Stimulated activated CD8-positive, alpha-beta memory T cell treated with anti-CD3 and anti-CD28 coated beads, Interleukin-2, amount 100 ng/mL, for 48 hours (primary cell): ENCODE results near the gene MUC2.
"Not testable (repeated sequence)": the region's sequence is repeated elsewhere in the genome, so short reads cannot be mapped to it uniquely, and the experiment has no call there.

ENCODE experiments used
- DNase-seq, 2 donors: peaks; one replicate each; pipeline ENCODE4 v3.0.0-alpha.2; 2020; ENCODE audit warnings: low read depth in 2 of 2

MUC2 gene

GRCh38 chr11:1104411-1105182 is 29.9 kb downstream of the MUC2 start:
- DNase-seq, result no peak

DNA sequence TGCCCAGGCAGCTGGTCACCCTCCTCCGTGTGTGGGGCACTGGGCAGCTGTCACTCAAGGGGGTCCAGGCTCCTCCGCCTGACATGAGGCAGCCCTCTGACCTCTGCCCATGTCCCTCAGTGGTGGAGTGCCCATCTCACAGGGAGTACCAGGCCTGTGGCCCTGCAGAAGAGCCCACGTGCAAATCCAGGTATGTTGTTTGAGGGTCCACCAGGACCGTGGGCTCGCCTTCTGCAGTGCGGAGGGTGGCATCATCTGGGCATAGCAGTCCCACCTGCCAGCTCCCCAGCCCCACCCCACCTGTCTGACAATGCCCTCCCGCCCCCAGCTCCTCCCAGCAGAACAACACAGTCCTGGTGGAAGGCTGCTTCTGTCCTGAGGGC is 30.5 kb downstream of the MUC2 start:
- no peak for DNase-seq

DNA sequence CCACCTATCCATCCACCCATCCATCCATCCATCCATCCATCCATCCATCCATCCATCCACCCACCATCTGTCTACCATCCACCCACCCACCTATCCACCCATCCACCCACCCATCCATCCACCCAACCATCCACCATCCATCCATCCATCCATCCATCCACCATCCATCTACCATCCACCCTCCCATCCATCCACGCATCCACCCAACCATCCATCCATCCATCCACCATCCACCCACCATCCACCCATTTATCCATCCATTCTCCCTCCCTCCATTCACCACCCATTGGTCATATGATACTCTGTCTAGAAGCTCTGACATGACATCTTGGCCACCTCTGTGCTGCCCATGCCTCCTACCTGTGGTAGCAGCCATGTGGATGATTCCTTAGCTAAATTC is 31.7 kb downstream of the MUC2 start:
- no peak for DNase-seq

- no peak for DNase-seq
These were observed 32.9 kb downstream of the MUC2 start for GRCh38 chr11:1107316-1108245.

DNA sequence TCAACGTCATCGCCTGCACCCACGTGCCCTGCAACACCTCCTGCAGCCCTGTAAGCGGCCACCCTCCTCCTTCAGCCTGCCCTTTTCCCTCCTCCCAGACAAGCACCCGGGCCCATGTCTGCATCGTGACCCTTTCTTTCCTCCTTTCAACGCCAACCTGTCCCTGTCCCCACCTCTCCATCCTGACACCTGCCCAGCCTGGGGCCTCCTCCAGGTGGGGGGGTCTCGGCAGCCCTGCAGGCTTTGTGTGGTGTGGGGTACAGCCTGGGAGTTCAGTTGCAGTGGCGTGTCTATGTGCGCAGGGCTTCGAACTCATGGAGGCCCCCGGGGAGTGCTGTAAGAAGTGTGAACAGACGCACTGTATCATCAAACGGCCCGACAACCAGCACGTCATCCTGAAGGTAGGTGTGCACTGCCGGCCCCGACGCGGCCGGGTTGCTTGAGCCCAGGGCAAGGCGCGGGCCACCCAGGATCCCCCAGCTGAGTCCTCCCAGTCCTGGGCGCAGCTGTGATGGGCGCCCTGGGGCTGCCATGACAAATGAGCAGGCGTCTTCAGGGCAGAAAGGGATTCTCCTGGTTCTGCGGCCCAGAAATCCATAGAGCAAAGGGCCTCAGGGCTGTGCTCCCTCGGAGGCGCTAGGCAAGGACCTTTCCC is 33.7 kb downstream of the MUC2 start:
- no peak for DNase-seq

DNA sequence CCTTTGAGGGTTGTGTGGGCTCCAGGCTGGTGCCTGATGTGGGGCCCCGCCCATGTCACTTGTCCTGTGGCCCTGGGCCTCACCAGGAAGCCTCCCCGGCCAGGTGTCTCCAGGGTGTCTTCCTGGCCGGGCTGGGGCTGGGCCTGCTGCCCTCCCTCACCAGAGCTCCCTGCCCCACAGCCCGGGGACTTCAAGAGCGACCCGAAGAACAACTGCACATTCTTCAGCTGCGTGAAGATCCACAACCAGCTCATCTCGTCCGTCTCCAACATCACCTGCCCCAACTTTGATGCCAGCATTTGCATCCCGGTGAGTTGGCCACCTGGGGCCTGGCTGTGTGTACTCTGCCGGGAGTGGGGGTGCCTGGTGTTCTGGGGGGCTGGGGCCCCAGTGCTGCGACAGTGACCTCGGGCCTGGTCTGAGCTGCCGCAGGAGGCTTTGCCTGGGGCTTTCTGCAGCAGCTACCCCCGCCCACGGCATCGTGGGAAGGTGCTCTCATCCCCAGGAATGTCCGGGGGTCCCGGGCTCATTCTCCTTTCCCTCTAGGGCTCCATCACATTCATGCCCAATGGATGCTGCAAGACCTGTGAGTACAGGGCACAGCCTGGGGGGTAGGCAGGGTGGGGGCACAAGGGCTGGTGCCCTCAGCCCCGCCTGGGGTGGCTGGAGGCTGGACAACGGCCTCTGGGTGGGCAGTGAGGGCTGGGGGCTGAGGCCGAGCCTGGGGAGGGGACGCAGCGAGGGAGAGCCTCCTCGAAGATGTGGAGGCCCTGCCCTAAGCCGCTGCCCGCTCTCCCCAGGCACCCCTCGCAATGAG is 34.6 kb downstream of the MUC2 start:
- no peak for DNase-seq

GRCh38 chr11:1109918-1110705 is 35.4 kb downstream of the MUC2 start:
- DNase-seq, result no peak

GRCh38 chr11:1111545-1112212 is 37.0 kb downstream of the MUC2 start:
- no peak for DNase-seq

- no peak for DNase-seq
These were observed 37.9 kb downstream of the MUC2 start for GRCh38 chr11:1112351-1113191.

DNA sequence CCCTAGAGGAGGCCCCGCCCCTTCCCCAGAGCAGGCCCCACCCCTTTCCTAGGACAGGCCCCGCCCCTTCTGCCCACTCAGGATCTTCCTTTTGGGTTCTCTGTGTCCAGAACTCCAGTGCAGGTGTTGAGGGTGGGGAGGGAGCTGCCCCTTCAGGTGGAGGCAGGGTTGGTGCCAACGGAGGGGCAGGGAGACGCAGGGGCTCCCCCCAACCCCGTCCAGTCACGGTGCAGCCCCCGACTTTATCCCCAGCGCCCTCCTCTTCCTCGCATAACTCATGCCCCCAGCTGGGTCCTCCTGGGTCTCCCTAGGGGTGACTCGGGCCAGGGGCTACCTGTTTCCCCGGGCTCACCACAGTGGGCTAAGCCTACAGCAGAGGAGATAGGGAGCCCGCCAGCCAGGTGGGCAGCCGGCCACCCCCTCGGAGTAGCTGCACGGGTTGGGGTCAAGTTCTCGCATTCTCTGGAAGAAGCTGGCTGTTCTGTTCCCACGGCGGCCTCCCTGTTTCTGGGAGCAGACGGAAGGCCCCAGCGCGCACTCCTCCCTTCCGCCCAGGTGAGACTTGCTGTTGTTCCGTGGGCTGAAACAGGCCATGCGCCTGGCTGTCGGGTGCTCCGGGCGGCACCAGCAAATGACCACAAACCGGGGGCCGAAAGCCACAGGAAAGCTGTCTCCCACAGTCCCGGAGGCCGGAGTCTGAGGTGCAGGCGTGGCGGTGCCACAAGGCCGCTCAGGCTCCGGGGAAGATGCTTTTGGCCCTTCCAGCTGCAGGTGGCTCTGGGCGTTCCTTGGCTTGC is 38.9 kb downstream of the MUC2 start:
- no peak for DNase-seq

GRCh38 chr11:1115292-1115691 is 40.6 kb downstream of the MUC2 start:
- not testable (repeated sequence) for DNase-seq

- no peak for DNase-seq
These were observed 41.4 kb downstream of the MUC2 start for GRCh38 chr11:1116104-1116503.

DNA sequence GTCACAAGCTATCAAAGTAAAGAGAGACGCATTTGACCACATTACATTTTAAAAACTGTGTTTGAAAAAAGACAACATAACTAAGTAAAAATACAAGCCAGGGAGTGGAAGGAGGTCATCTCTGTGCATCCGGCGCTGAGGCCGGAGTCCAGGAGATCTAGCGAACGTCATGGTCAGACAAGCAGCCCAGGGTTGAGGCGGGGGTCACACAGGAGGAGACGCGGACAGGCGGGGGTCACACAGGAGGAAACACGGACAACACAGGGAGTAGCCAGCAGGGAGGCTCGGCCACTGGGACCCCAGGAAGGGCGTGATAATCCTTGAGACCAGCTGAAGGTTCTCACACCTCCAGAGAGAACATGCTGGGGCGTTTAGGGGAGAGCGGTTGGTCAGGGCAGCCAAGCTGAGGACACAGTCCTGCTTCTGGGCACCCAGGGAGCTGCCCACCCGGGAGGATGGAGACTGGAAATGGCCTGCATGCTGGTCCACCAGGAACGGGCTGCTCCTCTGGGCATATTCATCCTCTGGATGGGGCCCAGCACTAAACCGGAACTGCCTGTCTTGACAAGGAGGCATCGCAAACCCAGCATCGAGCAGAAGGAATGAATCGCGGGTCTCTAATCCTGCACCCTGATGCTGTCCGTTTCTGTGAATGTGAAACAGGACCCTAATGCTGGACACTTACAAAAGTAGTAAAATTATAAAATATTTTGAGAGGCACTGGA is 42.2 kb downstream of the MUC2 start:
- DNase-seq, result no peak

GRCh38 chr11:1117992-1118391 is 43.3 kb downstream of the MUC2 start:
- DNase-seq, result no peak

DNA sequence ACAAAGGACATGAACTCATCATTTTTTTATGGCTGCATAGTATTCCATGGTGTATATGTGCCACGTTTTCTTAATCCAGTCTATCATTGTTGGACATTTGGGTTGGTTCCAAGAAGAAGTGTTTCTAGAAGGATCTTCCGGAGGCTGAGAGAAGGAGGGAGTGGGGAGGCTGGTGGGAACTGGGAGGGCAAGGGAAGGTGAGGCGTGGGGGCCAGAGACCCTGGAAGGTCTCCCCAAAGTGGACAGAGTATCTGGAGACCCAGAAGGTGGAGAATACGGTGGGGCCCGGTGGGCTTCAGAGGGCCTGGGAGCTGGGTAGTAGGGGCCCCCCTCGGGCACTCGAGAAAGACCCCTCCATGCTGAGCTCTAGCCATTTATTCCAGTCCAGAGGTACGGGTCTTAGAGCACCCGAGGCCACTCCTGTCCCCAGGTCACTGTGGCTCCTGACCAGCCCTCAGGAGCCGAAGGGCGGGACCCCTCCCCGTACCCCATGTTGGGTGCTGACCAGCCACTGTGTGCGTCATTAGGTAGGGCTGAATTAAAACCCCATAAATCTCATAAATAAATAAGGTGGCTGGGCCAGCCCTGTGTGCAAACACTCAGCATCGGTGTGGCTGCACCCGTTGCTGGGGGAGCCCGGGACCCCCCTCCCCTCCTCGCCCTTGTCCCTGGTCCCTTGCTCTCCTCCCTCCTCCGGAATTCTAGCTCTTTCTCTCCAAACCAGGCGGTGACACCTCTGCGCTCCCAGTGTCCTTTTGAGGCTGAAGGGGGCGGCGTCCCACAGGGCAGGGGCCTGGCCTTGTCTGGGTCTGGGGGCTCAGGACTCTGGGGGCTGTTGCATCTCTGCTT is 44.3 kb downstream of the MUC2 start:
- DNase-seq, result no peak

DNA sequence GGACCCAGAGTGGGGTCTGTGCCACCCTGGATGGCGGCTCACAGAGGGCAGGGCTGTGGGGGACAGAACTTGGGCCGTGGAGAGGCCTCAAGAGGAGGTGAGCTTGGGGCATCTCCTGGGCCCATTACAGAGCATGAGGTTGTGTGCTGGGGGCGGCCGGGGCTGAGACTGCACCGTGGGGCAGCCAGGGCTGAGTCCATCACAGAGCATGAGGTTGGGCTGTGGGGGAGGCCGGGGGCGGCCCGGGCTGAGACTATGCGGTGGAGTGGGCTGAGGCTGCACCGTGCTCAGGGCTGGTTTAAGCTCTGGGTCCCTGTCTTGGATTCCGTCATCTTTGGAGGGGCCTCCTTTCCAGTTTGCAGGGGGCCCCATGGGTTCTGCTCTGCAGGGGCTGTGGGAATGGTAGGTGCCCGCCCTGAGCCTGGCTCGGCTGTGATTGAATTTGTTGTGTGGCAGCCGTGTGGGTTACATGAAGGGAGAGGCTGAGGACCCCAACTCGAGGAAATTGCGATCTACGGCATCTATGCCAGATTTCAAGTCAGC is 45.0 kb downstream of the MUC2 start:
- no peak for DNase-seq
